ENCODE results near the gene CACNB2. TPM values are rescaled to one million over a fixed set of nuclear protein-coding genes. Genes with fewer than 3 reads are reported as not detected.

The CACNB2 gene
- total RNA-seq, 2 donors from 2014 or later, result 23.7 to 34.3 TPM

- no peak for DNase-seq
- intact Hi-C loops (cut with DNase I), result no loop called here
- no peak for ATAC-seq
These were observed 358.8 kb downstream of the CACNB2 start for GRCh38 chr10:18498998-18499397.

- DNase-seq, result no peak
- intact Hi-C loops (cut with DNase I), result no loop called here
These were observed 360.4 kb downstream of the CACNB2 start for GRCh38 chr10:18500576-18500975.

GRCh38 chr10:18501198-18501597 is 361.0 kb downstream of the CACNB2 start:
- DNase-seq (no peak), ATAC-seq (peak in 1 of 2 donors; percentile 54)
- intact Hi-C loops (cut with DNase I), result no loop called here

More at GRCh38 chr10:18500576-18500975, 360.4 kb downstream of the CACNB2 start:
- ATAC-seq, result no peak

GRCh38 chr10:18501629-18502028 is 361.4 kb downstream of the CACNB2 start:
- ATAC-seq (no peak), DNase-seq (no peak)
- intact Hi-C loops (cut with DNase I), result no loop called here

GRCh38 chr10:18504161-18504560 is 363.9 kb downstream of the CACNB2 start:
- intact Hi-C loops (cut with DNase I), result no loop called here
- DNase-seq (no peak), ATAC-seq (no peak)

- no peak for DNase-seq
These were observed 365.4 kb downstream of the CACNB2 start for GRCh38 chr10:18505456-18506118.

GRCh38 chr10:18508587-18508986 is 368.4 kb downstream of the CACNB2 start:
- DNase-seq (no peak), ATAC-seq (no peak)
- intact Hi-C loops (cut with DNase I), result no loop called here

More at GRCh38 chr10:18505456-18506118, 365.4 kb downstream of the CACNB2 start:
- intact Hi-C loops (cut with DNase I), result no loop called here
- ATAC-seq, result peak in 1 of 2 donors; percentile 35

- ATAC-seq, result no peak
- intact Hi-C loops (cut with DNase I), result no loop called here
These were observed 374.3 kb downstream of the CACNB2 start for GRCh38 chr10:18514537-18514936.

GRCh38 chr10:18516851-18517250 is 376.6 kb downstream of the CACNB2 start:
- intact Hi-C loops (cut with DNase I), result no loop called here
- no peak for DNase-seq

More at GRCh38 chr10:18514537-18514936, 374.3 kb downstream of the CACNB2 start:
- no peak for DNase-seq

GRCh38 chr10:18523025-18523424 is 382.8 kb downstream of the CACNB2 start:
- ATAC-seq (no peak), DNase-seq (no peak)
- intact Hi-C loops (cut with DNase I), result no loop called here

More at GRCh38 chr10:18516851-18517250, 376.6 kb downstream of the CACNB2 start:
- ATAC-seq, result no peak

- no peak for DNase-seq
- intact Hi-C loops (cut with DNase I), result no loop called here
These were observed 383.6 kb downstream of the CACNB2 start for GRCh38 chr10:18523858-18524257.

GRCh38 chr10:18527687-18528086 is 387.5 kb downstream of the CACNB2 start:
- intact Hi-C loops (cut with DNase I), result no loop called here
- no peak for DNase-seq
- ATAC-seq, result no peak

More at GRCh38 chr10:18523858-18524257, 383.6 kb downstream of the CACNB2 start:
- ATAC-seq, result no peak

- DNase-seq, result no peak
- no peak for ATAC-seq
- intact Hi-C loops (cut with DNase I), result no loop called here
These were observed 388.1 kb downstream of the CACNB2 start for GRCh38 chr10:18528292-18528691.

- ATAC-seq (no peak), DNase-seq (no peak)
- intact Hi-C loops (cut with DNase I), result no loop called here
These were observed 392.8 kb downstream of the CACNB2 start for GRCh38 chr10:18532881-18533535.

- DNase-seq (no peak), ATAC-seq (no peak)
- intact Hi-C loops (cut with DNase I), result no loop called here
These were observed 393.7 kb downstream of the CACNB2 start for GRCh38 chr10:18533896-18534295.

GRCh38 chr10:18539335-18539734 is 399.1 kb downstream of the CACNB2 start:
- no peak for DNase-seq
- ATAC-seq, result no peak
- intact Hi-C loops (cut with DNase I), result no loop called here

- intact Hi-C loops (cut with DNase I), result no loop called here
- no peak for DNase-seq
- ATAC-seq, result no peak
These were observed 400.0 kb downstream of the CACNB2 start for GRCh38 chr10:18540195-18540594.

GRCh38 chr10:18542832-18543231 is 402.6 kb downstream of the CACNB2 start:
- no peak for DNase-seq
- intact Hi-C loops (cut with DNase I), result no loop called here
- ATAC-seq, result no peak

GRCh38 chr10:18545621-18546305 is 405.5 kb downstream of the CACNB2 start:
- no peak for ATAC-seq
- intact Hi-C loops (cut with DNase I), result no loop called here

GRCh38 chr10:18549105-18549504 is 408.9 kb downstream of the CACNB2 start:
- ATAC-seq, result no peak
- intact Hi-C loops (cut with DNase I), result no loop called here
- DNase-seq, result no peak

More at GRCh38 chr10:18545621-18546305, 405.5 kb downstream of the CACNB2 start:
- DNase-seq, result no peak
